HG03378 (cell line): Measurements from ENCODE around the gene TTYH3.
"Not testable (repeated sequence)": the region's sequence is repeated elsewhere in the genome, so short reads cannot be mapped to it uniquely, and the experiment has no call there.

Experiments
- ATAC-seq: cut with Tn5 transposase; IDR thresholded peaks from one replicate; pipeline ENCODE4 v1.9.1; 2021; ENCODE audit warnings: mild to moderate bottlenecking, moderate library complexity; ENCODE audit not compliant: unreplicated experiment

The TTYH3 gene

DNA sequence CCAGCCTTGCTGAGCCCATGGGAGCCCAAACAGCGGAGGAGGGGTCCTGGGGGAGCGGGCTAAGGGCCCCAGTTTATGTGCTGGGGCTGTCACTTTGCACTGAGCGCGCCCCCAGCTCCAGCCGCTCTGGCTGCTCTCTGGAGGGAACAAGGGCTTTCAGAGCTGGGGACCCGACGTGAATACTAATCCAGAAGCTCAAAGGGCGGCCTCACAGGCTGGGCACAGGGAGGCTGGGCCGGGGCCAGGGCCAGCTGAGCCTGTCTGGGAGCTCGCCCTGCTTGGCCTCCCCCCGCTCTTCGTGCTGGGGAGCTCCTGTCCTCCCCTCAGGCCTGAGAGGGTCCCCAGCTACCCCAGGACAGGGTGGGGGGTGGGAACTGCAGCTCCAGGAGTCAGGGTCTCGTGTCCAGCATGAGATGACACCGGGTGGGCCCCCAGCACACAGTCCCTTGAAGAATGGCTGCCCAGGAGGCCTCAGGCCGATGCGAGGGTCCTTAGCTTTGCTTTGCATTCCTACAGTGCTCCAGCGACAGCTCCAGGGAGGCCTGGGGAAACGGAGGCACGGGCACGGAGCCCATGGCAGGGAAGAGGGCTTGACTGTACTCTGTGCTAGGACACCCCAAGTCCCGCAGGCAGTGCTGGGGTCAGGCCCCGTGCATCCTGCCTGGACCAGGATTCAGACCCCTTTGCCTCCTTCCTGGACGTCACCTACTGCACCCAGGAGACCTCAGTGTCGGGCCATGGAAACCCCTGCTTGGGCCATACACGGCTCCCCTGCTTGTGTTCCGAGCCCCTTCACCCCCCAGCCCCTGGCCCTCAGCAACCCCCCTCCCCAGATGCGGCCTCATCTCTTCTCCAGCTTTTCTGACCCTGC is 50.4 kb downstream of the TTYH3 start:
- ATAC-seq, result no peak

DNA sequence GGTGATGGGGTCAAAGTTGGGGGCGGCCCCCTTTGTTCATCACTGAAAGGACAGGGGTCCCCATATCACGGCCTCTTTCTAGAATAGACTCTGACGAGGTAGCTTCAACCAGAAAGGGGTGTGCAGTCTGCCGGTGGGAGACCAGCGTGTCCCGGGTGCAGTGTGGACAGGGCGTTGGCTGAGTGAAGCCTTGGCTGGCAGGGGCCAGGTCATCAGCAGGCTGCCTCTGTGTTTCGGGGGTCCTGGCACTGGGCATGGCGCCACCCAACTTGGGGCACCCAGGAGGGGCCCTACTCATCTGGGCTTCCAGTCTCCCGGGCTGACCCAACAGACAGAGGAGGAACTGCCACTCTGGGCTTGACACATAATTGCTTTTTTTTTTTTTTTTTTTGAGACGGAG is 52.7 kb downstream of the TTYH3 start:
- no peak for ATAC-seq

DNA sequence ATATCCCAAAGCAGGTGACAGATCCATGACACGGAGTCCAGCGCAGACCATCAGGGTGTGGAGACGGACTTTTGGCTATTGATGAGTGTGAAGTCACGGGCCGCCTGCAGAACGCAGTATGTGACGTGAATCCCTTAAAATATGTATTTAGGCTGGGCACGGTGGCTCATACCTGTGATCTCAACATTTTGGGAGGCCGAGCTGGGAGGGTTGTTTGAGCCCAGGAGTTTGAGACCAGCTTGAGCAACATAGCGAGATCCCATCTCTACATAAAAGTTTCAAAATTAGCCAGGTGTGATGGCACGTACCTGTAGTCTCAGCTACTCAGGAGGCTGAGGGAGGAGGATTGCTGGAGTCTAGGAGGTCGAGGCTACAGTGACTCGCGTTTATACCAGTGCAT is 54.3 kb downstream of the TTYH3 start:
- ATAC-seq, result no peak

DNA sequence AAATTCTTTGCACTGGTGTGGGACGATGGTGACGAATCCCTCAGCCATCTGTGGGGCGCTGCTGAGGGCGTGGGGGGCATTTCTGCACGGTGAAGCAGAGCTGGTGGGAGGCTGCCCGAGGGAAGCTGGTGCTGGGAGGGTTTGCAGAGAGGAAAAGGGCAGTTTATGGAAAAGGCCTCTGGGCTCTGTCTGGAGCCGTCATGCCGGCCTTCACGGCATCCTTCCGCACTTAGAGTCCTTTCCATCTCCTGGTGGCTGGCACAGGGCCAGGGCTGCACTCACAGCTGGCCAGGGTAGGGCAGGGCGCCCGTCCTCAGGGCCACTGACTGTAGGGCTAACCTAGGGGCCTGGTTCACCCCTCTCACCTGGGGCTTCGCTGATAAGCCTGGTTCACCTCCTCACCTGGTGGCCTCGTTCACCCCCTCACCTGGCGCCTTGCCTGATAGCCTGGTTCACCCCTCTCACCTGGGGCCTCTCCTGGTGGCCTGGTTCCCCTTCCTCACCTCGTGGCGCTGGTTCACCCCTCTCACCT is 55.6 kb downstream of the TTYH3 start:
- ATAC-seq, result no peak

DNA sequence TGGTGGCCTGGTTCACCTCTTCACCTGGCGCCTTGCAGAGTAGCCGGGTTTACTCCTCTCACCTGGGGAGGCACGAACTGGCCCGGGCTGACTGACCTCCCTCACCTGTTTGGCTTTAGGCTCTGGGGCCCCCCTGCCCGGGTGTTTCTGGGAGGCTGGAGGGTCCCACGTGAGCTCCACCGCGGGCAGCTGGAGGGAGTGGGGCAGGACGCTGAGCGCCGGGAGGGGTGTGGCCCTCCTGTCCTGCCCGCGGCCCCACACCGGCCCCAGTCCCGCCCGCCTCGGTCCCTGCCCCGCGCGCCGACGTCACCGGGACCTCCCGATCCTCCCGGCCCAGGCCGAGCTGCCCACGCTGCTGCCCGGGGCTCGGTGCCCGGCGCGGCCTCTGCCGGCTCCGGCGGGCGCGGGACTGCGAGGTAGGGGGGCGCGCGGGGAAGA is 56.1 kb downstream of the TTYH3 start, which contains the start of gene AMZ1:
Gene AMZ1, plus strand, starts transcription at position 322 of the 438 bp plus-strand sequence. CDS start 12,250 bp downstream, outside the sequence.
- ATAC-seq, result no peak

DNA sequence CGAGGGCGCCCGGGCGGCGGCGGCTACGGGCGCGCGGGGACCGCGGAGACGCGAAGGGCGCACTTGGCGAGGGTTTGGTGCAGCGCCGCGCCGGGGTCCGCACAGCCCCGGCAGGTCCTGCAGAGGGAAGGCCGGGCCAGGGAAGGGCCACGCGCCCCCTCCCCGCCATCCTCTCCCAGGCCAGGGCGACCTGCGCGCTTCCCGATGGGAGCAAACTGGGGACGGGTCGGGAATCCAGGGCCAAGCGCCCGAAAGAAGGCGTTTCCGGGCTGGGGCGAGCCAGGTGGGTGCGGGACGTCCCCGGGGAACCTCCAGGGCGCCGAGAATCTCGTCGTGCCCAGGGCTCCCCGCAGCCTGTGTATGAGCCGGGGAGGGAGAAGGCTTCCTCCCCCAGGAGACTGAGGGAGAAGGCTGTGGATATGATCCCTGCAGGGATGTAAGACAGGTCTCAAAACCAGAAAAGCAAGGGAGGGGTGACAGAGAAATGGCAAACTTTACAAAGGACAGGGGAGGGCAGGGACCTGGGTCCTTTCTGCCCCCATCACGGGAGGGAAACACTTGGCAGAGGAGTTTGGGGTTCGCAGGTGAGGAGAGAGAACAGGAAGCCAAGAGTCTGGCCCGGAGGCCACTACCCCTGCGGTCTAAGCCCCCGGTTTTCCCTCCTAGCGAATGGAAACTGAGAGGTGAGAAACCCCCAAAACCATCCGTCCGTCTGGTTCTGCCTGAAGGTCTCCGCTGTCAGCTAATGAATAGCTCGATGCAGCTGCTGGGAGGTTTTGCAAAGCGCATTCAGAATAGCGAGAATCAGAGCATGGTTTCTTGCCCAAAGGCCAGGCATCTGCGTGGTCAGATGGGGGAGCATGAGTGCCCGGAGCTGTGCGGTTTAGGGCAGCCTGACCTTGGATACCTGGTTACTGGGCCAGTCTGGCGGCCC is 56.9 kb downstream of the TTYH3 start:
- ATAC-seq, result peak; percentile 85

DNA sequence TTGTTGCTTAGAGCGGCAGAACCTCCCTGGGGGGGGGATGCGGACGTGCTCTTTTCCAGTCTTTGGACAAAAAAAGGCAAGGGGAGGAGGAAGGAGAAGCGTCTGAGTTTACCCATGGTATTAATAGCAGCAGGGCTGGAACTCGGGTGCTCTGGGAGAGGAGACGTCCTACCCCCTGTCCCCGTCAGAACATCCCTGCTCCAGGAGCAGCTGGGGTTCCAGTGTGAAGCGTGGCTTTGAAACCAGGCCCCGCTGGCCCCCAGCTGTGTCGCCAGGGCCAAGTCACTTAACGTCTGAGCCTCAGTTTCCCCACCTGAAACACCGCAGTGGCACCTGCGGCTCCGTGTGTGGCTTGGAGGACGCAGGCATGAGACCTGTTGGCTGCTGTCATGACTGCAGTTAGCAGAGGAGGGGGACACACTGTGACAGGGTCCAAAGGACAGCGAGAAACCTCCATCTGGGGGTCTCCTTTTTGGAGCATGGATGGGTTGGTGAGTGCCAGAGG is 57.6 kb downstream of the TTYH3 start:
- ATAC-seq, result no peak

DNA sequence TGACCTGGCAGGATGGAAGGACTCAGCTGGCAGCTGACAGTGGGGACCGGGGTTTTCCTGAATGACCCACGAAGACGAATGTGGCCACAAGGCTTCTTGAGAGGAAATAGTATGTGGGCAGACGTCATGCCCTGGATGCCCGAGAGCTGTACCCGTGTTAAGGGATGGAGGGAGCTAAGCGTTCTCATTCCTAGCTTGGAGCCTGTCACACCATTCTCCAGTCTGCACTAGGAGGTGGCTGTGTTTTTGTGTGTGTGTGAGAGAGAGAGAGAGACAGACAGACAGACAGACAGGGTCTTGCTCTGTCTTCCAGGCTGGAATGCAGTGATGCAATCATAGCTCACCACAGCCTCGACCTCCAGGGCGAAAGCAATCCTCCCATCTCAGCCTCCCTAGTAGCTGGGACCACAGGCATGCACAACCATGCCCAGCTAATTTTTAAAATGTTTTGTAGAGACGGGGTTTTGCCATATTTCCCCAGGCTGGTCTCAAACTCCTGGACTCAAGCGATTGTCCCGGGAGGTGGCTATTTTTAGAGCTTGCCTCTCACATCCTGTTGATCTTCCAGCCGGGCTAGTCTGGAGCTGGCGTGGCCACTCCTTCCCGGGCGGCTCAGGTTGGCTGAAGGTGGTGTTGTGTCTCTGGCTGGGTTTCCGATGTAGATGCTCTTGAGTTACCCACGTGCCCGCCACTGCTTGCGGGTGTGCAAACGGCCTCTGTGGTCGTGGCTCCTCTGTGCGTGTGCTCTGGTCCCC is 58.3 kb downstream of the TTYH3 start:
- no peak for ATAC-seq

DNA sequence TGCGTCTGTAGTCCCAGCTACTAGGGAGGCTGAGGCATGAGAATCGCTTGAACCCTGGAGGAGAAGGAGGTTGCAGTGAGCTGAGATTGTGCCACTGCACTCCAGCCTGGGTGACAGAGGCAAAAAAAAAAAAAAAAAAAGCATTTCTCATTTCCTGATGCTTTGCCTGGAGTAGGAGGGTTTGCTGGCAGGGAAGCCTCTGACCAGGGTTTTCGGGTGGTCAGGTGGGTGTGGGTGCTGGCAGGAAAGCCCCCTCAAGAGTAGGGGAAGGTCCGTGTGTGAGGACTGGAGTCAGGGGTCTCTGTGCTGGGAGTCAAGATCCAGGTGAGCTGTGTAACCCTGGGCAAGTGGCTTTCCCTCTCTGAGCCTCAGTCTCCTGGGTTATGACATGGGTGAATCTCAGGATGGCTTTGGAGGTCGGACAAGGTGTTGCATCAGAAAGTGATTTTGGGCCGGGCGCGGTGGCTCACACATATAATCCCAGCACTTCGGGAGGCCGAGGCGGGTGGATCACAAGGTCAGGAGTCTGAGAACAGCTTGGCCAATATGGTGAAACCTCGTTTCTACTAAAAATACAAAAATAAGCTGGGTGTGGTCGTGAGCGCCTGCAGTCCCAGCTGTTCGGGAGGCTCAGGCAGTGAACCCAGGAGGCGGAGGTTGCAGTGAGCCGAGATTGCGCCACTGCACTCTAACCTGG is 59.4 kb downstream of the TTYH3 start:
- ATAC-seq, result no peak

DNA sequence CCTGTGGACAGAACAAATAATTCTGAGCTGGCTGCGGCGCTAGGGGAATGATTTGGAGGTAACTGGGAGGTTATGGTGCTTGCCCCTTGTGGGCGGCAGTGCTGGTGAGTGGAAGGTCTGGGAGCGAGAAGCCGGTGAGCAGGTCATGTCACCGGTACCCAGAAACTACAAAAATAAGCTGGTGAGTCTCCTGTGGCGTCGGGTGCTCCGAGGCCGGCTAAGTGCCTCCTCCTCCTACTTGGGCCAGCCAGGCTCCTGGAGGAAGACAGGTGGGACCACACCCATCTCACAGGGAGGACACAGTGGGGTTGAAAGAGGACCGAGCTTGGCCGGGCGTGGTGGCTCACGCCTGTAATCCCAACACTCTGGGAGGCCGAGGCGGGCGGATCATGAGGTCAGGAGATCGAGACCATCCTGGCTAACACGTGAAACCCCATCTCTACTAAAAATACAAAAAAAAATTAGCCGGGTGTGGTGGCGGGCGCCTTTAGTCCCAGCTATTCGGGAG is 60.2 kb downstream of the TTYH3 start:
- ATAC-seq, result not testable (repeated sequence)

DNA sequence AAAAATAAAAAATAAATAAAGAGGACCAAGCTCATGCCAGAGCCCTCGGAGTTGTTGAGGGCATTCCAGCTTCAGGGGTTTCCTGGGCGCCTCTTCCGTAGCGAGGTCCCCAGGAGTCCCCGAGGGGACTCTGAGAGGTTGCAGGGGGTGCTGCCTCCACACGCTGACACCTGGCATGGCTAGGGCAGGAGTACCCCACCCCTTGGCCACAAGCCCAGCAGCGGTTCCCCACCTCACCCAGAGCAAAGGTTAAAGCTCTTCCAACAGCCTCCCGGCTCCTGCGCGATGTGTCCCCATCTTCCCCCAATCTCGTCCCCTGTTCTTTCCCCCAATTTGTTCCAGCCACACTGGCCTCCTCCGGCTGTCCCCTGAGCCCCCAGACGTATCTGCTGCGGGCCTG is 60.8 kb downstream of the TTYH3 start:
- no peak for ATAC-seq

DNA sequence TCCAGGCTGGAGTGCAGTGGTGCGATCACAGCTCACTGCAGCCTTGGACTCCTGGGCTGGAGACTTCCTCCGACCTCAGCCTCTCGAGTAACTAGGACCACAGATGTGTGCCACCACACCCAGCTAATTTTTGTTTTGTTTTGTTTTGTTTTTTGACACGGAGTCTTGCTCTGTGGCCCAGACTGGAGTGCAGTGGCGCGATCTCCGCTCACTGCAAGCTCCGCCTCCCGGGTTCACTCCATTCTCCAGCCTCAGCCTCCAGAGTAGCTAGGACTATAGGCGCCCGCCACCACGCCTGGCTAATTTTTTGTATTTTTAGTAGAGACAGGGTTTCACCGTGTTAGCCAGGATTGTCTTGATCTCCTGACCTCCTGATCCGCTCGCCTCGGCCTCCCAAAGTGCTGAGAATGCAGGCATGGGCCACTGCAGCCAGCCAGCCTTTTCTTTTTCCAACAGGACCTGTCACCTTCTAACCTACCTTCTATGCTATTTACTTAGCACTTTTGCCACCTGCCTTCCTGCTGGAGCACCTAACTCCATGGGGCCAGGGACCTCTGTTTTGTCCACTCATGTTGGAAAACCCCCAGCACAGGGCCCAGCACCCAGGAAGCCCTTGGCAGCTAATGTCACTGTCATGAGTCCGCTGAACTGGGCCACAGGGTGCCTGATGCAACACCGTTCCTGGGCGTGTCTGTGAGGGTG is 61.8 kb downstream of the TTYH3 start:
- not testable (repeated sequence) for ATAC-seq

DNA sequence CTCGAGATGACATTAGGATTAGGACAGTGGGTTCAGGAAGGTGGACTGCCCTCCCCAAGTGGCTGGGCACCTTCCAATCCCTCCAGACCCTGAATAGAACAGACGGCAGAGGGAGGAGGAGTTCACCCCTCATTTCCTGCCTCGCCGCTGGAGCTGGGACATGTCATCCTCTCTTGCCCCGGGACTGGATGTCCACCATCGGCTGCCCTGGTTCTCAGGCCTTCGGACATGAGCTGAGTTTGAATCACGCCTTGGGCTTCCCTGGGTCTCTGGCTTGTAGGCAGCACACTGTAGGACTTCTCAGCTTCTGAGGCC is 62.3 kb downstream of the TTYH3 start:
- not testable (repeated sequence) for ATAC-seq

DNA sequence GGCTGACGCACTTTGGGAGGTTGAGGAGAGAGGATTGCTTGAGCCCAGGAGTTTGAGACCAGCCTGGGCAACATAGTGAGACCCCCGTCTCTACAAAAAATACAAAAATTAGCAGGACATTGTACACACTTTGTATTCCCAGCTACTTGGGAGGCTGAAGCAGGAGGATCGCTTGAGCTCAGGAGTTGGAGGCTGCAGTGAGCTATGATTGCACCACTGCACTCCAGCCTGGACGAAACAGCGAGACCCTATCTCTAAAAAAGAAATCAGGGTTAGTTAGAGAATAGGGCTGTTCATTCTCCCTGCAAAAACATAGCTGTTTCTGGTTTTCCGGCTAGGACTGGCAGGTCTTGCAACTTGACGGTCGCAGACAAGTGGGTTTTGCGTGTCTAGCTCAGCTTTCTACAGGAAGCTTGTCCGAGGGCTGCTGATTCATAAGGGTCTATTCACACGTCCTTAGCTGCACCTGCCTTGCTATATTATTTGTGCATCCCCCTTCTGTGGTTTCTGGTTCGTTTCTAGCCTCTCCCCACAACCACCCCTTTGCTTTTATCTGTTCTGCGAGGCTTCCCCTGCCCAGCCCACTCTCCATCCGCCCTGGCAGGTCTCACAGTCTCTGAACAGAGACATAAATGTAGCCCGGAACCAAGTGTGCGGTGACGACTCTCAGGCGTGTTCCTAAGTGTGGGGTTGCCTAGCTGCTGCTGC is 66.9 kb downstream of the TTYH3 start:
- peak; percentile 94 for ATAC-seq

DNA sequence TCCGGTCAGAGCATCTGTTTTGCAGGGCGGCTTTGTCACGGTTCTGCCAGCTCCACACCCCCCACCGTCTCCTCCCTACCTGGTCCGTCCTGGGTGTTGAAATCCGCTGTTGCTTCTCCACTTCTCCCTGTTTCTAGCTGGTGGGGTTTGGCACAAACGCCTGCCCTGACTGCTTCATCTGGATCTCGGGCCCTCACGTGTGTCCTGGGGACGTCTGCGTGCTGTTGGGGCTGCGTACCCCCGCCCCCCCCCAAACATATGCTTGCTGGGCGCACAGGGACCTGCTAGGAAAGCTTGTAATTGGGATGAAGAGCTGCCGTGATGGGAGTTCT is 67.5 kb downstream of the TTYH3 start:
- no peak for ATAC-seq

DNA sequence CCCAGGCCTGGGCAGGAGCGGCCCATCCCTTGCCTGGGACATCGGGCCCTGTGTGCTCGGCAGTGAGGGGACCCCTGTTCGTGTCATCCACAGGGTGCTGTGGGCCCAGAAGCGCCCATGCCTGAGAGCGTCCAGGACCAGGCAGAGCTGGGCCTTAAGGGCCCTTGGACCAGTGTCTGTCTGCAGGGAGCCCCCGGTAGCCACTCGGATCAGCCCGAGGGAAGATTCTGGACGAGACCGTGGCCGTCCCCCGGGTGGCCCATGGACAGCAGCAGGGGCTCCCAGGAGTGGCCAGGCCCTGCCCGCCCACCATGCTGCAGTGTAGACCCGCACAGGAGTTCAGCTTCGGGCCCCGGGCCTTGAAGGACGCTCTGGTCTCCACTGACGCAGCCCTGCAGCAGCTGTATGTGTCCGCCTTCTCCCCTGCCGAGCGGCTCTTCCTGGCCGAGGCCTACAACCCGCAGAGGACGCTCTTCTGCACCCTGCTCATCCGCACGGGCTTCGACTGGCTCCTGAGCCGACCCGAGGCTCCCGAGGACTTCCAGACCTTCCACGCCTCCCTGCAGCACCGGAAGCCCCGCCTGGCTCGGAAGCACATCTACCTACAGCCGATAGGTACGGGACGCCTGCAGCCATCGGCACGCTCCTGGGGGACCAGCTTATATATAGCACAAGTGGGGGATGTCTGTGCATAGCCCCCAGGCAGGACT is 68.5 kb downstream of the TTYH3 start:
- no peak for ATAC-seq

DNA sequence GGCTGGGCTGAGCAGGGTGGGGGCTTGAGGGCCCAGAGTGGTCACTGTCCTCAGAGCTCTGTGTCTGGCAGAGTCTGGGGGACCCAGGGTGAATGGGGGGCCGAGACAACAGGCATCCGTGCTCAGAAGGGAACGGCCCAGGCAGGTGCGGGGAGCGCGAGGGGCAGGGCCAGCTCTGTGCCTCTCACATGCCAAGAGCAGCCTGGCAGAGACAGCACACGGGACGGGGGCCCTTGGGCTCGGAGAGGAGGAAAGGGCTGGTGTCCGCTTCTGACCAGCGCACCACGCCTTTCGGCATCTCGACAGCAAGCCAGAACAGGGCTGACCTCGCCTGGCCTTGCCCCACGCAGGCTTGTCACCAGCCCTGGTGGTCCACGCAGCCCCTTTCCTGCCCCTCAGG is 69.6 kb downstream of the TTYH3 start:
- no peak for ATAC-seq
